ENCODE data around the gene GSTP1. TPM values are rescaled to one million over a fixed set of nuclear protein-coding genes. Genes with fewer than 3 reads are reported as not detected.

Gene GSTP1
- 604 and 708 TPM in 2 replicates for total RNA-seq (2012; rRNA removed)

DNA sequence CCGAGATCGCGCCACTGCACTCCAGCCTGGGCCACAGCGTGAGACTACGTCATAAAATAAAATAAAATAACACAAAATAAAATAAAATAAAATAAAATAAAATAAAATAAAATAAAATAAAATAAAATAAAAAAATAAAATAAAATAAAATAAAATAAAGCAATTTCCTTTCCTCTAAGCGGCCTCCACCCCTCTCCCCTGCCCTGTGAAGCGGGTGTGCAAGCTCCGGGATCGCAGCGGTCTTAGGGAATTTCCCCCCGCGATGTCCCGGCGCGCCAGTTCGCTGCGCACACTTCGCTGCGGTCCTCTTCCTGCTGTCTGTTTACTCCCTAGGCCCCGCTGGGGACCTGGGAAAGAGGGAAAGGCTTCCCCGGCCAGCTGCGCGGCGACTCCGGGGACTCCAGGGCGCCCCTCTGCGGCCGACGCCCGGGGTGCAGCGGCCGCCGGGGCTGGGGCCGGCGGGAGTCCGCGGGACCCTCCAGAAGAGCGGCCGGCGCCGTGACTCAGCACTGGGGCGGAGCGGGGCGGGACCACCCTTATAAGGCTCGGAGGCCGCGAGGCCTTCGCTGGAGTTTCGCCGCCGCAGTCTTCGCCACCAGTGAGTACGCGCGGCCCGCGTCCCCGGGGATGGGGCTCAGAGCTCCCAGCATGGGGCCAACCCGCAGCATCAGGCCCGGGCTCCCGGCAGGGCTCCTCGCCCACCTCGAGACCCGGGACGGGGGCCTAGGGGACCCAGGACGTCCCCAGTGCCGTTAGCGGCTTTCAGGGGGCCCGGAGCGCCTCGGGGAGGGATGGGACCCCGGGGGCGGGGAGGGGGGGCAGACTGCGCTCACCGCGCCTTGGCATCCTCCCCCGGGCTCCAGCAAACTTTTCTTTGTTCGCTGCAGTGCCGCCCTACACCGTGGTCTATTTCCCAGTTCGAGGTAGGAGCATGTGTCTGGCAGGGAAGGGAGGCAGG is at the start of gene GSTP1:
GSTP1 (plus strand) TSS at position 566 of the 958 bp plus-strand sequence; CDS start at position 598, 32 bp downstream.
- Histone ChIP-seq H3K36me3 (ENCODE audit: insufficient read depth, low read length) (peaks cover 31% of the 10 kb centered on the region), H3K4me1 (ENCODE audit: control insufficient read depth, insufficient read depth, low read length) (peaks cover 16% of the 10 kb centered on the region), H3K9me3 (replicated peaks; ENCODE audit: low read length) (no peaks in the 10 kb centered on the region), H3K4me3 (ENCODE audit: low read length) (peak within 1 kb of the TSS; percentile 85), H3K27me3 (ENCODE audit: control insufficient read depth, insufficient read depth, low read length) (peaks cover 31% of the 10 kb centered on the region), H3K4me2 (ENCODE audit: low read length) (peak within 1 kb of the TSS; percentile 93), H3K9ac (ENCODE audit: low read depth, low read length) (peak within 1 kb of the TSS; percentile 89)

DNA sequence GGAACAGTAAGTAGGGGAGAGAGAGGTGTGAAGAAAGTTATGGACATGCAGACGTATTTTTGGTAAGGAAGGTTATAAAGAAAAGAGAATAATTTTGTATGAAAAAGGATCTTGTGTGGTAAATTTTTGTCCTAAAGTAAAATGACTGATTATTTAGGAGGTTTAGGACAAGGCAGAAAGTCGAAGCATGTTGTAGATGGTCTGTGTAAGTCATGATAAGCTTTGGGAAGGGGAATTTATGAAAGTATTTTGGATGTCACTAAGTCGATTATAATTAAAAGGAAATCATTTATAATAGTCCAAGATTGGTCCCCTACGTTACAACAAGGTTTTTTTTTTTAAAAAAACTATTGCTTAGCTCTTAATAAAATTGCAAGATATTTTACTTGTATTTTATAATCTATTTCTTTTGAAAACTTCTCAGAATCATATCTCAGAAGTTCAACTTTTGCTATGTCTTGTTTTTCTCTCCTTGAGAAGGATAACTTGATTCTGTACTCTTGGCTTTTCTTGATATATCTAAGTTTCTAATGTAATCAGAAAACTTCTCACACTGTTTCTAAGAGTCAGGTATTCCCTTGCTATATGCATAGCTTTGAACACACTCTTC is 49.4 kb upstream of the GSTP1 start:
- no peak overlapping the region for H3K9ac ChIP-seq (ENCODE audit: low read depth, low read length)
- H3K4me1 ChIP-seq (ENCODE audit: control insufficient read depth, insufficient read depth, low read length), result no peaks in the 10 kb centered on the region
- no peak overlapping the region for H3K4me3 ChIP-seq (ENCODE audit: low read length)
- H3K36me3 ChIP-seq (ENCODE audit: insufficient read depth, low read length), result no peaks in the 10 kb centered on the region
- no peak overlapping the region for H3K4me2 ChIP-seq (ENCODE audit: low read length)
- peaks cover 6% of the 10 kb centered on the region for H3K27me3 ChIP-seq (ENCODE audit: control insufficient read depth, insufficient read depth, low read length)
- peaks cover 14% of the 10 kb centered on the region for H3K9me3 ChIP-seq (replicated peaks; ENCODE audit: low read length)

DNA sequence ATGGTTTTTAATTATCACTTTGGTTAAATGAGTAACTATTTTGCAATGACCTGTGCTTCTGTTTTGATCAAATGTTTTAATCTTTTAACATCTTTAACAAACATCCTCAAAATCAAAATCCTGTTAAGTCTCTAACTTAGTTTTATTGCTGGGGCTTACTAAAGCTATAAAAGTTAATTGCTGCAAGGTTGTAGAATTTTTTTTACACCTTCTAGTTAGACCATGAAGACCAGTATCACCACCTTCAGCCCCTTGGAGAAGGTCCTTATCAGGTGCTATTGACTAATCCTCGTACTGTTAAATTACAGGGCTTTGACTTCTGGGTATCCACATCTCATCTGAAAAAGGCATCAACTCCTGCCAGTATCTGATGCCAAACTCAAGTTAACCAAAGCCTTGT is 48.1 kb upstream of the GSTP1 start:
- Histone ChIP-seq H3K36me3 (ENCODE audit: insufficient read depth, low read length) (no peaks in the 10 kb centered on the region), H3K4me3 (ENCODE audit: low read length) (no peak overlapping the region), H3K9me3 (replicated peaks; ENCODE audit: low read length) (peaks cover 14% of the 10 kb centered on the region), H3K27me3 (ENCODE audit: control insufficient read depth, insufficient read depth, low read length) (peaks cover 3% of the 10 kb centered on the region), H3K4me2 (ENCODE audit: low read length) (no peak overlapping the region), H3K9ac (ENCODE audit: low read depth, low read length) (no peak overlapping the region), H3K4me1 (ENCODE audit: control insufficient read depth, insufficient read depth, low read length) (no peaks in the 10 kb centered on the region)

DNA sequence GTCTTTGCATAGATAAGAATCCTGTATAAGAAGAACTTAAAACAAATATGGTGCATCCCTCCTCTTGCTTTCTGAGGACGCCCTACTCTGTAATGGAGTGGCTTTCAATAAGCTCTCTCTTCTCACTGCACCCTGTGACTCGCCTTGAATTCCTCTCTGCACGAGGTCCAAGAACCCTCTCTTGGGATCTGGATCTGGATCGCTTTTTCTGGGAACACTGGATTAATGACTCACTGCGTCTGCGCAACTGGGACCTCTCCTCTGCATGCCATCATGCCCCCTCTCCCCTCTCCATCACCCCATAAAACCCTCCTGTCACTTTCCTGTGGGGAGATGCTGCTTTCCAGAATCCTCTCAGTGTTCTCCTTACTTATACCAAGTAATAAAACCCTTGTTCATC is 45.3 kb upstream of the GSTP1 start:
- no peaks in the 10 kb centered on the region for H3K4me1 ChIP-seq (ENCODE audit: control insufficient read depth, insufficient read depth, low read length)
- peaks cover 9% of the 10 kb centered on the region for H3K27me3 ChIP-seq (ENCODE audit: control insufficient read depth, insufficient read depth, low read length)
- peaks cover 11% of the 10 kb centered on the region for H3K9me3 ChIP-seq (replicated peaks; ENCODE audit: low read length)
- H3K4me2 ChIP-seq (ENCODE audit: low read length), result no peak overlapping the region
- no peak overlapping the region for H3K4me3 ChIP-seq (ENCODE audit: low read length)
- no peak overlapping the region for H3K9ac ChIP-seq (ENCODE audit: low read depth, low read length)
- no peaks in the 10 kb centered on the region for H3K36me3 ChIP-seq (ENCODE audit: insufficient read depth, low read length)

DNA sequence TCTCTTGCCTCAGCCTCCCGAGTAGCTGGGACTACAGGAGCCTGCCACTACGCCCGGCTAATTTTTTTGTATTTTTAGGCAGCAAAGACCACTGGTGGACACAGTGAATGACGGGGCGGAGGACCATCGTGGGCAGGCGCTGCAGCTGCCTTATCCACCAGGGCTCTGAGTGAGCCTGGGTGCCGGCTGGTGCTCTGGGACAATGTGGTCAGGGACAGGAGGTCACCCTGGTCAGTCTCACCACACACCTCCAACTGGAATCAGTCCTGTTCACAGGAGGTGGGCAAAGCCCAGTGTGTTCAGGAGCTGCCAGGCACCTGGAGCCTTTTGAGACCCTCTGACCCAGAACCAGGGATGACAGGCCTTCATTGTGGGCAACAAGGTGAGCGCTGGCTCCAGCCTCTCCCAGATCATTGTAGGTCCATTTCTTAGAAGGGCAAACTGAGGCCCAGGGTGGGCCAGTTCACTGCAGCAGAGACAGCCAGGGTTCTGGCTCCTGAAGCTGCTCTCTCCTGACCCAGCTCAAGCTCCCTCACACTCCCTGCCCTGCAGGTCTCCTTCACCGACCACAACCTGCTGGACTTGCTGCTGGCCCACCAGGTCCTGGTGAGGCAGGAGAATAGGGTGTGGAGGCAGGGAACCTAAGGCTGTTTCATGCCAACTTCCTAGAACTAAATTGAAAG is 44.6 kb upstream of the GSTP1 start:
- Histone ChIP-seq H3K36me3 (ENCODE audit: insufficient read depth, low read length) (no peaks in the 10 kb centered on the region), H3K27me3 (ENCODE audit: control insufficient read depth, insufficient read depth, low read length) (peaks cover 14% of the 10 kb centered on the region), H3K9ac (ENCODE audit: low read depth, low read length) (no peak overlapping the region), H3K4me2 (ENCODE audit: low read length) (no peak overlapping the region), H3K4me3 (ENCODE audit: low read length) (no peak overlapping the region), H3K4me1 (ENCODE audit: control insufficient read depth, insufficient read depth, low read length) (no peaks in the 10 kb centered on the region), H3K9me3 (replicated peaks; ENCODE audit: low read length) (peaks cover 4% of the 10 kb centered on the region)

DNA sequence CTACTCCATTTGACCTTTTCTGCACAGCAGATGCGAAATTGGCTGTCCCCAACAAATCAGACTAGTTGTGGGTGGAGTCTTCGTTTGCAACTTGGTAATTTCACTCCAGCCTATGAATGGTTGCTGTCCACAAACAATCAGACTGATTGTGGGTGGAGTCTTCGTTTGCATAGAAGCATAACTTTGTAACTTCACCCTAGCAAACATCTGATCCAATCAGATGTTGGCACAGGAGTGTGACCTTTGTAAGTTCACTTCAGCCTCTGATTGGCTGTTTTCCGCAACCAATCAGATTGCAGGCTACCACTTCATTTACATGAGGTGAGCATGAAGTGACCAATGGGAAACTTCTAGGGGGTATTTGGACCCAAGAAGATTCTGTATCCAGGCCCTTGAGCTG is 44.1 kb upstream of the GSTP1 start:
- Histone ChIP-seq H3K4me2 (ENCODE audit: low read length) (no peak overlapping the region), H3K4me1 (ENCODE audit: control insufficient read depth, insufficient read depth, low read length) (no peaks in the 10 kb centered on the region), H3K27me3 (ENCODE audit: control insufficient read depth, insufficient read depth, low read length) (peaks cover 15% of the 10 kb centered on the region), H3K9ac (ENCODE audit: low read depth, low read length) (no peak overlapping the region), H3K9me3 (replicated peaks; ENCODE audit: low read length) (peaks cover under 1% of the 10 kb centered on the region), H3K36me3 (ENCODE audit: insufficient read depth, low read length) (no peaks in the 10 kb centered on the region), H3K4me3 (ENCODE audit: low read length) (no peak overlapping the region)

DNA sequence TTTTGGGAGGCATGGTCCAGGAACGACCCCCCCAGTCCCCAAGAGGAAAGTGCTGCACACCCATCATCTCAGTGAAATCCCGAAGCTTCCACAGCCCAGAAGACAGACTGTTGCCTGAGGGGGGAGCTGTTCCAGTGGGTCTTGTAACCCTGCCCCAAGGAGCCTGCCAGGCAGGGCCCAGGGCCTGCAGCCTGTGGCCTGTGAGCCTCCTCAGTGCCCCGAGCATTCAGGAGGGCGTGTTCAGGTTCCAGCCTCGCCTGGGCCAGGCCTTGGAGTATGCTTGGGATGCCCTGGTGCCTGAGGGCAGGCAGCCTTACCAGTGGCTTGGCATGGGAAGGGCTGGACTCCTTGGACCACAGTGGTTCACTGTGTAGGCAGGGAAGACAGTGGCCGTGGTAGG is 42.4 kb upstream of the GSTP1 start:
- no peak overlapping the region for H3K9ac ChIP-seq (ENCODE audit: low read depth, low read length)
- no peaks in the 10 kb centered on the region for H3K9me3 ChIP-seq (replicated peaks; ENCODE audit: low read length)
- H3K4me2 ChIP-seq (ENCODE audit: low read length), result no peak overlapping the region
- H3K27me3 ChIP-seq (ENCODE audit: control insufficient read depth, insufficient read depth, low read length), result peaks cover 29% of the 10 kb centered on the region
- H3K36me3 ChIP-seq (ENCODE audit: insufficient read depth, low read length), result no peaks in the 10 kb centered on the region
- H3K4me1 ChIP-seq (ENCODE audit: control insufficient read depth, insufficient read depth, low read length), result no peaks in the 10 kb centered on the region
- H3K4me3 ChIP-seq (ENCODE audit: low read length), result no peak overlapping the region

DNA sequence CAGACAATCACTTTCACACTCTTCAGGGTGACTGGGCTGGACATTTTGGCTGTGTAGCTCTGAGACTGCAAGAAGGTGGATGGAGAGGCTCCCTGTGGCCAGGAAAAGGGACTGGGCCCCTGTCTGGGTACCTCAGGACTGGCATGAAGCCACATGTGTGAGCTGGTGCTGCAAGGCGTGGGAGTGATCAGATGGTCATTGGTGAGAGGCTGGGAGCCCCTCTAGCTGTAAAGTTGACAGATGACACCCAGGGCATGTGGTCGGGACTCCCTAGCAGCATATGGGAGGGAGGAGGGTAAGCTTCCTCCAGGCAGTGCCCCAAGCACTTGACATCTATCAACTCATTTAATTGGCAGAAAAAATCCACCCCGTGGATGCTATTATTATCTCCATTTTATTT is 41.4 kb upstream of the GSTP1 start:
- no peaks in the 10 kb centered on the region for H3K9me3 ChIP-seq (replicated peaks; ENCODE audit: low read length)
- H3K4me2 ChIP-seq (ENCODE audit: low read length), result no peak overlapping the region
- no peak overlapping the region for H3K4me3 ChIP-seq (ENCODE audit: low read length)
- H3K36me3 ChIP-seq (ENCODE audit: insufficient read depth, low read length), result no peaks in the 10 kb centered on the region
- H3K9ac ChIP-seq (ENCODE audit: low read depth, low read length), result no peak overlapping the region
- no peaks in the 10 kb centered on the region for H3K4me1 ChIP-seq (ENCODE audit: control insufficient read depth, insufficient read depth, low read length)
- peaks cover 37% of the 10 kb centered on the region for H3K27me3 ChIP-seq (ENCODE audit: control insufficient read depth, insufficient read depth, low read length)

DNA sequence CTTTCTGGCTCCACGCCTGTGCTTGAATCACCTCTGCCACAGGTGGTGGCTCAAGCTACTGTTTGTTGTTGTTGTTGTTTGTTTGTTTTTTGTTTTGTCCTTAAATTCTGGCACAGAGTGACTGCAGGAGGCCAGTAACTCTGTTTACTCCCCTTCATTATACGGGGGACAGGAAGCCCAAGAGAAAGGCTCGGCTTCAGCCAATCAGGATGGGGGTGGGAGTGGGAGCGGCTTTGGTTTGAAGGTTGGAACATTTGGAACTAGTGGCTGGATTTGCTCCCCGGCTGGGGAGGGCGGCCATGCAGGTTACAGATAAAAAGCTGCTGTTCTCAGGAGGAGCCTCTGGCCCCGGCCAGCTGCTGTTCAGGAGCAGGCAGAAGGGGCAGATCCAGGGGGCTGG is 40.6 kb upstream of the GSTP1 start:
- Histone ChIP-seq H3K36me3 (ENCODE audit: insufficient read depth, low read length) (no peaks in the 10 kb centered on the region), H3K9ac (ENCODE audit: low read depth, low read length) (no peak overlapping the region), H3K4me3 (ENCODE audit: low read length) (no peak overlapping the region), H3K27me3 (ENCODE audit: control insufficient read depth, insufficient read depth, low read length) (peaks cover 37% of the 10 kb centered on the region), H3K4me2 (ENCODE audit: low read length) (no peak overlapping the region), H3K9me3 (replicated peaks; ENCODE audit: low read length) (no peaks in the 10 kb centered on the region), H3K4me1 (ENCODE audit: control insufficient read depth, insufficient read depth, low read length) (no peaks in the 10 kb centered on the region)

DNA sequence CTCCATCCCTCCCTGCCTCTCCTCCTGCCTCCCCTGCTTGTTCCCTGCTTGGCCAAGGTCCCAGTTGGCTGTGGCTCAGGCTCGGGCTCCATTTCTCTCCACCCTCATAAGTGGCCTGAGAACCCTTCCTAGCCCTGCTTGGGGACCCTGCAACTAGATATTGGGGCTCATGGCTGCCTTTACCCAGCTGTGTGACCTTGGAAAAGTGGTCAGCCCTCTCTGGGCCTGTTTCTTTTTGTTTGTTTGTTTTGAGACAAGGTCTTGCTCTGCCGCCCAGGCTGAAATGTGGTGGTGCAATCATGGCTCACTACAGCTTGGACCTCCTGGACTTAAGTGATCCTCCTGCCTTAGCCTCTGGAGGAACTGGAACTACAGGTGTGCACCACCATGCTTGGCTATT is 40.0 kb upstream of the GSTP1 start:
- Histone ChIP-seq H3K4me1 (ENCODE audit: control insufficient read depth, insufficient read depth, low read length) (no peaks in the 10 kb centered on the region), H3K9ac (ENCODE audit: low read depth, low read length) (no peak overlapping the region)

DNA sequence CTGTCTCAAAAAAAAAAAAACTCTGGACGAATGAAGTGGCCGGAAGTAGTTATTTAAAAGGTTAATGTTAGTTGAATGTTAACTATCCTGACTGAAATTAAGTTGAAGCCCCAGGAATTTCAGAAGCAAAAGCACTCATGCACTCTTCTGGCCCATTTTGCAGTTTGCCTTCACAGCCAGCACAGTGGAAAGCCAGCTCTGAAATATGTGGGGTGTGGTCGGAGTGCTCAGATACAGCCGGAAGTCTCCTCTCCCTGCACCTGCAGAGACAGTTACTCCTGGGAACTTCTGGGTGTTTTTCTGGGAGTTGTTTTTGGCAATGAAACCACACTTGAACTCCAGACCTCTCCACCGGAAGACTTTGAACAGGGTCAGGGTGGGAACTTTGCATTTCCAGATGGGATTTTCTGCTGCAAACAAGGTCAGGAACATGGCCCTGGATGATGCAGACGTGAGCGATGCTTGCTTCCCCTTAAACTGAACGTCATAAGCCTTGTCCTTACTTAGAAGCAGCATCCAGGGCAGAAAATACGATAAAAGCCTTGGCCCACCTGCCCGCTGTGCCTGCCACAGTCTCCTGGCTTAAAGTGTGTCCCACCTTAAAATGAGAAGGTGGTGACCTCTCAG is 38.9 kb upstream of the GSTP1 start:
- no peaks in the 10 kb centered on the region for H3K9me3 ChIP-seq (replicated peaks; ENCODE audit: low read length)
- no peak overlapping the region for H3K4me3 ChIP-seq (ENCODE audit: low read length)
- H3K36me3 ChIP-seq (ENCODE audit: insufficient read depth, low read length), result no peaks in the 10 kb centered on the region
- no peak overlapping the region for H3K4me2 ChIP-seq (ENCODE audit: low read length)
- H3K4me1 ChIP-seq (ENCODE audit: control insufficient read depth, insufficient read depth, low read length), result no peaks in the 10 kb centered on the region
- H3K27me3 ChIP-seq (ENCODE audit: control insufficient read depth, insufficient read depth, low read length), result peaks cover 37% of the 10 kb centered on the region
- no peak overlapping the region for H3K9ac ChIP-seq (ENCODE audit: low read depth, low read length)

More for the DNA sequence above, 40.0 kb upstream of the GSTP1 start:
- Histone ChIP-seq H3K27me3 (ENCODE audit: control insufficient read depth, insufficient read depth, low read length) (peaks cover 37% of the 10 kb centered on the region), H3K4me3 (ENCODE audit: low read length) (no peak overlapping the region), H3K36me3 (ENCODE audit: insufficient read depth, low read length) (no peaks in the 10 kb centered on the region), H3K9me3 (replicated peaks; ENCODE audit: low read length) (no peaks in the 10 kb centered on the region), H3K4me2 (ENCODE audit: low read length) (no peak overlapping the region)

Data from skeletal muscle satellite cell (primary cell).